Stimulated activated CD4-positive, alpha-beta T cell treated with anti-CD3 and anti-CD28 coated beads, Interleukin-2, amount 100 ng/mL, for 4 hours (primary cell): ENCODE measurements around the gene DAPK3.
"Not testable (repeated sequence)": the region's sequence is repeated elsewhere in the genome, so short reads cannot be mapped to it uniquely, and the experiment has no call there.

Source experiments
- DNase-seq: peaks from one replicate; pipeline ENCODE4 v3.0.0-alpha.2; 2020; ENCODE audit warnings: low read depth

DAPK3 gene

GRCh38 chr19:3954107-3954506 lies 16.8 kb downstream of the DAPK3 start:
- no peak for DNase-seq

GRCh38 chr19:3952755-3953276 lies 18.1 kb downstream of the DAPK3 start:
- not testable (repeated sequence) for DNase-seq

GRCh38 chr19:3950871-3951861 lies 19.7 kb downstream of the DAPK3 start:
- no peak for DNase-seq

- no peak for DNase-seq
Measured at GRCh38 chr19:3949997-3950859, 20.7 kb downstream of the DAPK3 start.

- DNase-seq, result no peak
Measured at GRCh38 chr19:3949294-3949693, 21.6 kb downstream of the DAPK3 start.

- DNase-seq, result not testable (repeated sequence)
Measured at GRCh38 chr19:3947316-3947933, 23.5 kb downstream of the DAPK3 start.

GRCh38 chr19:3945838-3946237 lies 25.1 kb downstream of the DAPK3 start:
- no peak for DNase-seq

- no peak for DNase-seq
Measured at GRCh38 chr19:3944018-3944721, 26.7 kb downstream of the DAPK3 start.

- DNase-seq, result no peak
Measured at GRCh38 chr19:3942790-3943409, 28.0 kb downstream of the DAPK3 start.

GRCh38 chr19:3938300-3938950 lies 32.5 kb downstream of the DAPK3 start:
- not testable (repeated sequence) for DNase-seq

- no peak for DNase-seq
Measured at GRCh38 chr19:3936506-3937442, 34.1 kb downstream of the DAPK3 start.

- no peak for DNase-seq
Measured at GRCh38 chr19:3932931-3933810, 37.7 kb downstream of the DAPK3 start, which contains the start of gene NMRK2. NMRK2 (plus strand) TSS chr19:3933069; CDS start chr19:3933672, 603 bp downstream.

- DNase-seq, result no peak
Measured at GRCh38 chr19:3931041-3931440, 39.9 kb downstream of the DAPK3 start.

GRCh38 chr19:3923912-3924311 lies 47.0 kb downstream of the DAPK3 start:
- no peak for DNase-seq

GRCh38 chr19:3923096-3923758 lies 47.7 kb downstream of the DAPK3 start:
- no peak for DNase-seq

GRCh38 chr19:3919793-3920192 lies 51.1 kb downstream of the DAPK3 start:
- no peak for DNase-seq

- DNase-seq, result no peak
Measured at GRCh38 chr19:3916033-3916432, 54.9 kb downstream of the DAPK3 start.

- DNase-seq, result no peak
Measured at GRCh38 chr19:3914199-3914598, 56.7 kb downstream of the DAPK3 start.
